ENCODE results near the gene E2F7.

GRCh38 chr12:77062396-77062795 lies 3.0 kb downstream of the E2F7 start:
- TF ChIP-seq CTCF (IDR thresholded peaks at IDR 0.05) = no peak
- TF ChIP-seq SIN3A (IDR thresholded peaks at IDR 0.05; ENCODE audit: borderline replicate concordance, insufficient read depth, low read depth, low read length) = no peak
- no peak for TF ChIP-seq POLR2AphosphoS5 (IDR thresholded peaks at IDR 0.05; ENCODE audit: low read depth, low read length)
- TF ChIP-seq REST (IDR thresholded peaks at IDR 0.05; ENCODE audit: insufficient read depth in 1 of 2, low read depth in 2 of 2, low read length in 1 of 2) = no peak
- TF ChIP-seq TCF7L2 (IDR thresholded peaks at IDR 0.05; ENCODE audit: low read depth, low read length) = no peak

Measured in Panc1 (cell line).